GM12892 (cell line): ENCODE results near the gene HAO1.

Experiments used
- POLR2A ChIP-seq: IDR thresholded peaks from 2 replicates; pipeline ENCODE4 v1.6.1; 2011; ENCODE audit warnings: low read depth, low read length, control low read depth
- POLR2AphosphoS5 ChIP-seq: IDR thresholded peaks from 2 replicates; pipeline ENCODE4 v1.6.1; 2011; ENCODE audit warnings: low read depth, low read length, control low read depth
- TAF1 ChIP-seq: IDR thresholded peaks from 2 replicates; pipeline ENCODE4 v1.6.1; 2011; ENCODE audit warnings: low read depth, mild to moderate bottlenecking, control low read depth, low read length, borderline replicate concordance

- TF ChIP-seq TAF1, result no peak
- TF ChIP-seq POLR2AphosphoS5, result no peak
- no peak for TF ChIP-seq POLR2A
Measured at GRCh38 chr20:7924692-7925091, 15.6 kb downstream of the HAO1 start.
